ENCODE data around the gene DPEP1. TPM values are rescaled to one million over a fixed set of nuclear protein-coding genes. Genes with fewer than 3 reads are reported as not detected.
A peak's percentile ranks its signal among the peaks of the same experiment; 100 is the strongest.

The DPEP1 gene
- total RNA-seq, 4 donors from 2014 or later: 1.1 TPM; not detected in 3

DNA sequence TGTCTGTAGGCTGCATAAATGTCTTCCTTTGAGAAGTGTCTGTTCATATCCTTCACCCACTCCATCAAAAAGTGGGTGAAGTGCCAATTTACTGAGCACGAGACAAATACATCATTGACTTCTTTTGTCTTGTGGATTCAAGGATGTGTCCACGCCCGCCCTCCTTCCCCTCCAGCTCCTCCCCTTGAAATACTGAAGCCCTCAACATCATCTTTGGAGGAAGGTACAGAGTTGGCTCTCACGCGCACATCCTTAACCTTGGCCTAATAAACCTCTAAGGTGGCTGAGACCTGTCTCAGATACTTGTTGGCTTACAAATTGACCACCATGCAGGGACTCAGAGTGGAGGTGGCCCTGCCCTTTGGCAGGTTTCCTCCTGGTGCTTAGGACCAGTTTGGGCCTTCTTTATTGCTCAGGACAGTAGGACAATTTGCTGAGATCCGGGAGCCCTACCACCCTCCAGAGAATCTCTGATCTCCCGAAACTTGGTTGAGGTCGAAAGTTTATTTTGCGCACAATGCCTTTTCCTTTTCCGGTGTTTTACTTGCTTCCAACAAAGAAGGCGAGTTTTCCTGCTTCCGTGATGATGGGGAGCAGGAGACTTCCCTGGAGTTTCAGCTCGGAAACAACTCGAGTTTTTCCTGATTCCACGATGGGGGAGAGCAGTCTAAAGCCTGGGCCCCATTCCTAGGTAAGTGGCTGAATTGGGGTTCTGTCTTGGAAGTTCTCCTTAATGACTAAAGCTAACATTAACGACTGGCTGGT, 58.9 kb downstream of the DPEP1 start:
- TF ChIP-seq, protein P1, sequence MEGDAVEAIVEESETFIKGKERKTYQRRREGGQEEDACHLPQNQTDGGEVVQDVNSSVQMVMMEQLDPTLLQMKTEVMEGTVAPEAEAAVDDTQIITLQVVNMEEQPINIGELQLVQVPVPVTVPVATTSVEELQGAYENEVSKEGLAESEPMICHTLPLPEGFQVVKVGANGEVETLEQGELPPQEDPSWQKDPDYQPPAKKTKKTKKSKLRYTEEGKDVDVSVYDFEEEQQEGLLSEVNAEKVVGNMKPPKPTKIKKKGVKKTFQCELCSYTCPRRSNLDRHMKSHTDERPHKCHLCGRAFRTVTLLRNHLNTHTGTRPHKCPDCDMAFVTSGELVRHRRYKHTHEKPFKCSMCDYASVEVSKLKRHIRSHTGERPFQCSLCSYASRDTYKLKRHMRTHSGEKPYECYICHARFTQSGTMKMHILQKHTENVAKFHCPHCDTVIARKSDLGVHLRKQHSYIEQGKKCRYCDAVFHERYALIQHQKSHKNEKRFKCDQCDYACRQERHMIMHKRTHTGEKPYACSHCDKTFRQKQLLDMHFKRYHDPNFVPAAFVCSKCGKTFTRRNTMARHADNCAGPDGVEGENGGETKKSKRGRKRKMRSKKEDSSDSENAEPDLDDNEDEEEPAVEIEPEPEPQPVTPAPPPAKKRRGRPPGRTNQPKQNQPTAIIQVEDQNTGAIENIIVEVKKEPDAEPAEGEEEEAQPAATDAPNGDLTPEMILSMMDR (IDR thresholded peaks at IDR 0.05): no peak
- ATAC-seq (ENCODE audit: low FRiP score): no peak
- no peak for DNase-seq (ENCODE audit: low spot score)

DNA sequence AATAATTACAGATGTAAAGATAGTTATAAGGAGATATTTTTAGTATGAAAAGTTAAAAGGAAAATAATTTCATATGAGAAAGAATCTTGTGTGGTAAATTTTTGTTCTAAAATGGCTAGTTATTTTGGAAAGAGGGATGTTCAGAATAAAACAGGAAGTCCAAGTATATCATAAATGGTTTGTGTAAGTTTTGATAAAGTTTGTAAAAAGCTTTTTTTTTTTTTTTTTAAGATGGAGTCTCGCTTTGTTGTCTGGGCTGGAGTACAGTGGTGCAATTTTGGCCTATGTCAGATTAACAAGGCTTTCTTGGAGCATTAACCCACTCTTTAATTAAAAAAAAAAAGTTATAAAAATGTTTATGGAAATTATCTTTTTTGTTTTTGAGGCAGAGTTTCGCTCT, 64.8 kb downstream of the DPEP1 start:
- DNase-seq (ENCODE audit: low spot score) (no peak), ATAC-seq (ENCODE audit: low FRiP score) (no peak)
- TF ChIP-seq, protein P1 (IDR thresholded peaks at IDR 0.05): no peak

DNA sequence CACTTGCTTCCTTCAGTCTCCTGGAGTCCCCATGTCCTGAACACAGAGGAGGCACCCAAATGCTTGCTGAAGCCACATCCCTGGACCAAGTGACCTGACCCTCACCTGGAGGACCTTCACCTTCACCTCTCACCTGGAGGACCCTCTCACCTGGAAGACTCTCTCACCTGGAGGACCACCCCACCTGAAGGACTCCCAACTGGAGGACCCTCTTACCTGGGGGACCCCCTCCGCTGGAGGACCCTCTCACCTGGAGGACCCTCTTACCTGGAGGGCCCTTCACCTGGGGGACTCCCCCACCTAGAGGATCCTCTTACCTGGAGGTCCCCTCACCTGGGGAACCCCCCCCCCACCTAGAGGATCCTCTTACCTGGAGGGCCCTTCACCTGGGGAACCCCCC, 72.5 kb downstream of the DPEP1 start:
- no peak for DNase-seq (ENCODE audit: low spot score)
- no peak for ATAC-seq (ENCODE audit: low FRiP score)
- TF ChIP-seq, protein P1 (IDR thresholded peaks at IDR 0.05): no peak

DNA sequence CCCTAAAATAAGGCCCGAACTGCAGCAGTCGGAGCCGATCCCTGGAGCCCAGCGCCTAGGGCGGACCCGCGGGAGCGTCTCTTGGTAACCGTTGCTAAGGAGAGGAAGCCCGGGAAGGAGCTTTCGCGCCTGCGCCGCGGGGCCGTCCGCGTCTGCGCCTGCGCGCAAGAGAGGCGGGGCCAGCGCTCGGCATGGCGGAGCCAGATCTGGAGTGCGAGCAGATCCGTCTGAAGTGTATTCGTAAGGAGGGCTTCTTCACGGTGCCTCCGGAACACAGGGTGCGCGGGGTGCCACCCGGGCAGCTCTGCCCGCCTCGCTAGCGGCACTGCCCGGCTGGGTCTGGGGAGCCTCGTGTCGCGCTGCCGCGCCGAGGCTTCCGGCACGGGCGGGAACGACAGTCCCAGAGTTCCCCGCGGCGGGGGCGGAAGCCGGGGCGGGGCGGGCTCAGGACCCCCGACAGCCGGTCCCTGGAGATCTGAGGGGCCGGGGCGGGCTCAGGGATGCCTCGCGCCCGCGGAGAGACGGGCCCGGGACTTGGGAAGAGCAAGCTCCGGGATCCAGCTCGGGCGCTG, 73.2 kb downstream of the DPEP1 start, which contains the start of gene CDK10:
Gene CDK10 (plus strand): TSS at position 170 of the 572 bp plus-strand sequence. CDS start 22 bp downstream, at position 192.
- peak; percentile 75 for DNase-seq (ENCODE audit: low spot score)
- TF ChIP-seq, protein P1 (IDR thresholded peaks at IDR 0.05): no peak
- peak; percentile 90 for ATAC-seq (ENCODE audit: low FRiP score)

DNA sequence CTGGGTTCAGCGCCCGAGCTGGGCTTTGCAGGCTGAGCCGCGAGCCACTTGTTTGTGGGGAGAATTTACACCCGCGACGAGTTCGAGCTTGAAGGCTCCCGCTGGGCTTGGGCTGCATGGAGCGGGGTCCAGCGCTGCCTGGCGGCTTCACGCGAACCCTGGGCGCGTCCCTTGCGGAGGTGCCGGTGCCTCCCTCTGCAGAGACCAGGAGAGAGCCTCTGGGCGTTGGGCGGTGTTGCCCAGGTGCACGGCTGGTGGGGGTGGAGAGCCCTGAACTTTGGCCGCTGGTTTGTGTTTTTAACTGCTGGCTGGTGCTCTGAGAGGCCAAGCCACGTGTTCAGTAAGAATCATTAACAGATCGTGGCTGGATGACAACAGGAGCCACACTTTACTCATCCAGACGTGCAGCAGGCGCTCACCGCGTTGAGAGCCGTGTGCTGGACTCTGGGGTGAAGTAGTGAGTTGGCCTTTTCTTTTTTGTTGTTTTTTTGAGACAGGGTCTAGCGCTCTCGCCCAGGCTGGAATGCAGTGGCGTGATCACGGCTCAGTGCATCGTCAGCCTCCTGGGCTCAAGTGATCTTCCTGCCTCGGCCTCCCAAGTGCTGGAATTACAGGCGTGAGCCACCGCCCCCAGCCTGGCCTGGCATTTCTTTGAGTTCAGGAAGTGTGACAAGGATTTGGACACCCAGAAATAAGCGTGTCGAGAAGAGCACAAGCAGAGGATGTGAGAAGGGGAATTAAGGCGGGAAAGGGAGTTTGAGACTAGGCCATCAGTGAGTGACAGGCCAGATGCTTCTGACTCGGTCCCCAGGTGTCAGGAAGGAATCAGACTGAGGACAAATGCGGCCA, 73.9 kb downstream of the DPEP1 start:
- ATAC-seq (ENCODE audit: low FRiP score): peak; percentile 25
- no peak for DNase-seq (ENCODE audit: low spot score)
- TF ChIP-seq, protein P1 (IDR thresholded peaks at IDR 0.05): no peak

Other genes starting within 250 kb of the DPEP1 start
- gene ANKRD11, start 123.1 kb upstream of the DPEP1 start, total RNA-seq: 100 to 1,000 TPM in 1 of 4 donors, 10 to 100 TPM in 3; 49.8 to 114 (median 82.2) TPM
- gene SPG7, start 105.2 kb upstream of the DPEP1 start, total RNA-seq: 100 to 1,000 TPM in 1 of 4 donors, 10 to 100 TPM in 3; 68.6 to 125 (median 74.8) TPM
- gene RPL13, start 53.0 kb upstream of the DPEP1 start, total RNA-seq: 1,000 to 10,000 TPM; 4,137 to 5,837 (median 4,637) TPM
- gene CPNE7, start 37.9 kb upstream of the DPEP1 start, total RNA-seq: 1 to 10 TPM in 2 of 4 donors, under 1 TPM in 1, not detected in 1; 0.19 to 2.4 (median 1.1) TPM
- gene CHMP1A, start 44.1 kb downstream of the DPEP1 start, total RNA-seq: 10 to 100 TPM; 45.7 to 78.1 (median 67.7) TPM
- 1 to 10 TPM; 1.8 to 7.1 (median 4.3) TPM for gene SPATA33, start 44.2 kb downstream of the DPEP1 start, total RNA-seq
- 10 to 100 TPM; 32.1 to 46.8 (median 38.3) TPM for gene CDK10, start 73.0 kb downstream of the DPEP1 start, total RNA-seq
- gene SPATA2L, start 88.1 kb downstream of the DPEP1 start, total RNA-seq: 10 to 100 TPM in 2 of 4 donors, 1 to 10 TPM in 2; 8.1 to 28.0 (median 17.3) TPM
- 1 to 10 TPM; 5.8 to 9.5 (median 7.8) TPM for gene VPS9D1, start 107.3 kb downstream of the DPEP1 start, total RNA-seq
- 10 to 100 TPM; 20.2 to 45.6 (median 36.6) TPM for gene ZNF276, start 107.9 kb downstream of the DPEP1 start, total RNA-seq
- gene FANCA, start 203.0 kb downstream of the DPEP1 start, total RNA-seq: 1 to 10 TPM; 2.9 to 4.4 (median 3.8) TPM
- 1 to 10 TPM; 2.4 to 4.8 (median 3.2) TPM for gene SPIRE2, start 214.8 kb downstream of the DPEP1 start, total RNA-seq